AG04450 (cell line): ENCODE measurements around the gene SPANXD. TPM values are rescaled to one million over a fixed set of nuclear protein-coding genes. Genes with fewer than 3 reads are reported as not detected.
"Not testable (repeated sequence)": the region's sequence is repeated elsewhere in the genome, so short reads cannot be mapped to it uniquely, and the experiment has no call there.

Experiments
- CTCF ChIA-PET: fragments of 300-600, 350-600 bp; formaldehyde crosslinking; extraction: SDS; loops from one replicate; lab custom pipeline; 2022; ENCODE audit warnings: antibody characterized with exemption, inconsistent platforms; lab: Charles Lee
- POLR2A ChIA-PET: fragments of 350-600 bp; formaldehyde crosslinking; extraction: SDS; loops from one replicate; lab custom pipeline; 2021; ENCODE audit warnings: antibody characterized with exemption, inconsistent platforms; lab: Yijun Ruan, JAX
- DNase-seq: peaks from one replicate; pipeline ENCODE4 v3.0.0-alpha.2; 2011; ENCODE audit warnings: low read depth, low spot score
- H3K27ac ChIP-seq: one replicate; pipeline ENCODE4 v1.5.1; 2012; ENCODE audit warnings: low read depth, low read length, control low read depth
- H3K27me3 ChIP-seq: one replicate; pipeline ENCODE4 v1.6.0; 2012; ENCODE audit warnings: low read length; ENCODE audit not compliant: control insufficient read depth, insufficient read depth
- H3K4me3 ChIP-seq: 2 replicates; pipeline ENCODE4 v1.5.1; 2011; ENCODE audit warnings: mild to moderate bottlenecking, low read depth, low read length, control low read depth
- H3K9me3 ChIP-seq: 2 replicates; pipeline ENCODE4 v1.5.1; 2012; ENCODE audit warnings: low read length; ENCODE audit not compliant: control insufficient read depth, insufficient read depth
- polyA minus RNA-seq: library from RNA; depleted of rRNA, polyadenylated mRNA; stranded (reverse); fragments of >200 nt; gene quantifications from 2 replicates; pipeline ENCODE4 v1.2.3, GENCODE V29; 2011; rRNA and poly(A)+ RNA removed
- polyA plus RNA-seq: library from polyadenylated mRNA; depleted of rRNA; stranded (reverse); fragments of >200 nt; gene quantifications from 2 replicates; pipeline ENCODE4 v1.2.3, GENCODE V29; 2011; rRNA removed
- TF ChIP-seq, protein P1 (sequence below): IDR thresholded peaks from 2 replicates; pipeline ENCODE4 v1.5.1; 2011; ENCODE audit warnings: low read depth, low read length, control low read depth, inconsistent platforms

Gene SPANXD, protein sequence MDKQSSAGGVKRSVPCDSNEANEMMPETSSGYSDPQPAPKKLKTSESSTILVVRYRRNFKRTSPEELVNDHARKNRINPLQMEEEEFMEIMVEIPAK
- not detected in 2 replicates for polyA plus RNA-seq
- polyA minus RNA-seq, result not detected in 2 replicates

- H3K9me3 ChIP-seq, DNase-seq, H3K27ac ChIP-seq, H3K4me3 ChIP-seq, CTCF ChIA-PET, H3K27me3 ChIP-seq, POLR2A ChIA-PET: not testable (repeated sequence)
Observed at GRCh38 chrX:141698639-141699038, at the start of gene SPANXD. TSS of gene SPANXD (minus strand) at chrX:141698739. CDS start at chrX:141698405, 334 bp downstream.

DNA sequence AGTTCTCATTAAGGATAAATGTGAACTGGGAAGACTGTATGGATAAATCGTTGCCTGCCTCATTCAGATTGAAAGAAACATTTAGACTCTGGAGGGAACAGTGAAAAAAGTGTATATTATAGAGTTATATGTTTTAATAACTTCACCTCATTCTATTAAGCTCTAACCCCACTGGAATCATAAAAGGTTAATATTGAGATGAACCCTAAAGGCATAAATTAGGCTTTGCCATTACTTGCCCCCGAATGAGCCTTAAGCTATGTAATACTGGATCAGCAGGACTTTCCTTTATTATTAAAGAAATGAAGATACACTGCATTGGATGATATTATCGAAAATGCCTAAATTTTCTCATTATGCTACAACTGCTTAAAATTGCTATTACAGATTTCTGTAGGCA, 44.1 kb upstream of the SPANXD start:
- CTCF ChIA-PET, result interaction anchor here (0.6 kb wide), 2 partner anchors 28 to 742 kb away, joined by 3 read pairs; no protein-coding TSS in a partner anchor

DNA sequence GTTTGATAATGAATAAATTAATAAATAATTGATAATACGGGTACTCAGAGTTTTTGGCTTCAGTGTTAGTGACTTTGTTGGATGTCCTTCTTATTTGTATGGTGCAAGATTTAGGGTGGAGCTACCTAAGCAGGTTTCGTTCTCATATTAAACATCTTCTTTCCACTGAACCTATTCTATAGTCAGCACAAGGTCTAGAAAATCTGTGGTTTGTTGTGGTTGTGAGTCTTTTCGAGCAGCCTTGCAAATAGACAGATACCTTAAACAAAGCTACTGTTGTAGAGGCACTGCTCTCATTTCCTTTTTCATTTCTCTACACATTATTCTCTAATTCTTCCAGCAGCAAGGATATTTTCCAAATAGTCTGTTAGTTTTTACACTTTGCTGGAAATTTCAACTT, 38.1 kb upstream of the SPANXD start:
- Histone ChIP-seq H3K9me3 (no peaks in the 10 kb centered on the region), H3K27ac (no peak overlapping the region), H3K4me3 (no peak overlapping the region), H3K27me3 (no peaks in the 10 kb centered on the region)
- TF ChIP-seq, protein P1, sequence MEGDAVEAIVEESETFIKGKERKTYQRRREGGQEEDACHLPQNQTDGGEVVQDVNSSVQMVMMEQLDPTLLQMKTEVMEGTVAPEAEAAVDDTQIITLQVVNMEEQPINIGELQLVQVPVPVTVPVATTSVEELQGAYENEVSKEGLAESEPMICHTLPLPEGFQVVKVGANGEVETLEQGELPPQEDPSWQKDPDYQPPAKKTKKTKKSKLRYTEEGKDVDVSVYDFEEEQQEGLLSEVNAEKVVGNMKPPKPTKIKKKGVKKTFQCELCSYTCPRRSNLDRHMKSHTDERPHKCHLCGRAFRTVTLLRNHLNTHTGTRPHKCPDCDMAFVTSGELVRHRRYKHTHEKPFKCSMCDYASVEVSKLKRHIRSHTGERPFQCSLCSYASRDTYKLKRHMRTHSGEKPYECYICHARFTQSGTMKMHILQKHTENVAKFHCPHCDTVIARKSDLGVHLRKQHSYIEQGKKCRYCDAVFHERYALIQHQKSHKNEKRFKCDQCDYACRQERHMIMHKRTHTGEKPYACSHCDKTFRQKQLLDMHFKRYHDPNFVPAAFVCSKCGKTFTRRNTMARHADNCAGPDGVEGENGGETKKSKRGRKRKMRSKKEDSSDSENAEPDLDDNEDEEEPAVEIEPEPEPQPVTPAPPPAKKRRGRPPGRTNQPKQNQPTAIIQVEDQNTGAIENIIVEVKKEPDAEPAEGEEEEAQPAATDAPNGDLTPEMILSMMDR, result no peak
- no peak for DNase-seq
- POLR2A ChIA-PET, result no interaction called here
- CTCF ChIA-PET, result no interaction called here

More for the DNA sequence above, 44.1 kb upstream of the SPANXD start:
- H3K4me3 ChIP-seq, result no peak overlapping the region
- H3K27me3 ChIP-seq, result no peaks in the 10 kb centered on the region
- TF ChIP-seq, protein P1, result no peak
- POLR2A ChIA-PET, result no interaction called here
- no peak overlapping the region for H3K27ac ChIP-seq
- no peaks in the 10 kb centered on the region for H3K9me3 ChIP-seq
- DNase-seq, result no peak

DNA sequence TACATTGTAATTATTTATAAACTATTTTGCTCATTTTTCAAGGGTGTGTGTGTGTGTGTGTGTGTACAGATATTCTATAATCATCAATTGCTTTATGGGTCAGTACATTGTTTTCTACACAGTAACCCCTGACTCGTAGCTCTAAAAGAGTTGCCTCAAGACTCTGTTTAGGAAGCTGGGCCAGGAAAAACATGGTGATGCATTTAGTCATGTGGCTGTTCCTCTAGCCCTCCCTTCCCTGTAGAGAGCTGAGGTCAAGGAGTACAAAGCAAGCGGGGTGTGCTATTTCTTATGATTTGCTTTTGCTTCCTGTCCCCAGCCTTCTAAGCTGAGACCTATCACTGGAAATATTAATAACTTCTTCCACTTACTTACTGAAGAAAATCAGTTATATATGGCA, 34.8 kb upstream of the SPANXD start:
- ChIA-PET POLR2A (no interaction called here), CTCF (no interaction called here)
- H3K27me3 ChIP-seq, result no peaks in the 10 kb centered on the region
- H3K27ac ChIP-seq, result no peak overlapping the region
- DNase-seq, result no peak
- TF ChIP-seq, protein P1, result no peak
- H3K9me3 ChIP-seq, result no peaks in the 10 kb centered on the region
- H3K4me3 ChIP-seq, result no peak overlapping the region

GRCh38 chrX:141732031-141732430, 33.5 kb upstream of the SPANXD start:
- no peak for DNase-seq

More at GRCh38 chrX:141732031-141732430, 33.5 kb upstream of the SPANXD start:
- H3K4me3 ChIP-seq, result no peak overlapping the region
- no peak overlapping the region for H3K27ac ChIP-seq
- CTCF ChIA-PET, result no interaction called here
- no peaks in the 10 kb centered on the region for H3K9me3 ChIP-seq
- TF ChIP-seq, protein P1, result no peak
- POLR2A ChIA-PET, result no interaction called here
- no peaks in the 10 kb centered on the region for H3K27me3 ChIP-seq
